Ovary (tissue), 9 donors: ENCODE data around the gene ZNF273. TPM values are rescaled to one million over a fixed set of nuclear protein-coding genes. Genes with fewer than 3 reads are reported as not detected.

Experiments
- DNase-seq, 5 donors: peaks; one replicate each; pipeline ENCODE4 v3.0.0-alpha.2; 2019 to 2020
- H3K27ac ChIP-seq, 2 donors: fragments of 200-600 bp; one replicate each; pipeline versions ENCODE4 v1.5.1 to v1.8.0; 2019 to 2022
- H3K27me3 ChIP-seq: fragments of 200-600 bp; one replicate; pipeline ENCODE4 v1.8.0; 2022
- H3K36me3 ChIP-seq: fragments of 200-600 bp; sonication (generic); one replicate; pipeline ENCODE4 v1.5.1; 2019
- H3K4me1 ChIP-seq: one replicate; pipeline ENCODE4 v1.8.1; 2013; ENCODE audit warnings: mild to moderate bottlenecking, moderate library complexity; ENCODE audit not compliant: insufficient read depth
- H3K4me3 ChIP-seq: fragments of 200-600 bp; sonication (generic); one replicate; pipeline ENCODE4 v1.5.1; 2017
- H3K9me3 ChIP-seq, 2 donors: fragments of 200-600 bp in 1 of 2; sonication (generic) in 1 of 2; one replicate each; pipeline versions ENCODE4 v1.5.1 to v1.8.1; 2013 to 2019; ENCODE audit warnings: mild to moderate bottlenecking in 1 of 2, moderate library complexity in 1 of 2
- CTCF ChIP-seq, 3 donors: fragments of 450-650 bp in 2 of 3; fragments of 200-600 bp in 1 of 3; IDR thresholded peaks; one replicate each; pipeline versions ENCODE4 v1.5.1 to v1.8.0; 2016 to 2022; ENCODE audit warnings: antibody characterized with exemption in 3 of 3, mild to moderate bottlenecking in 1 of 3
- EP300 ChIP-seq: sonication (generic); formaldehyde crosslinking; IDR thresholded peaks from one replicate; pipeline ENCODE4 v1.6.1; 2017; ENCODE audit warnings: antibody characterized with exemption
- POLR2A ChIP-seq: fragments of 450-650 bp; IDR thresholded peaks from one replicate; pipeline ENCODE4 v1.6.1; 2017; ENCODE audit warnings: antibody characterized with exemption, mild to moderate bottlenecking, moderate library complexity
- WGBS, 3 donors: extraction: QIAGEN DNeasy Blood & Tissue Kit in 1 of 3; methylation state at CpG; one replicate each; pipeline versions ENCODE4 v1.1.5 to v1.1.7; 2013 to 2017; 5-methylcytosine and 5-hydroxymethylcytosine counted together
- intact Hi-C, 4 donors: fragments of 100-400 bp; cut with DNase I; formaldehyde crosslinking; loops; one replicate each; pipeline versions ENCODE4 v1.11.0 to v1.15.1; 2022 to 2023
- polyA plus RNA-seq, 2 donors: library from polyadenylated mRNA; stranded (reverse); fragments of 200-250 nt in 1 of 2; fragments of 350-450 nt in 1 of 2; fragmentation: Illumina TruSeq in 1 of 2; extraction: RNeasy Lipid Tissue Mini Kit (QIAGEN cat#74804) in 1 of 2; gene quantifications; one replicate each; pipeline ENCODE4 v1.2.3, GENCODE V29; 2013 to 2014
- total RNA-seq, 7 donors: library from RNA; depleted of rRNA in 2 of 7; stranded (reverse); fragments of >200 nt in 2 of 7; fragmentation: NEBNext Ultra II Directional in 3 of 7; extraction: Animal tissue kit (Norgen Biotek cat#: 25700) in 3 of 7; gene quantifications; one replicate each; pipeline versions ENCODE4 v1.1.0 to v1.2.4, GENCODE V29; 2016 to 2023
- donor health status: DM: no; HTN: no; CAD: no; lungs with moderate emphysema.
- donor health status: DM: no; HTN: no; CAD: no.
- donor health status: Bipolar disorder and iron deficiency.
- donor health status: DM: yes; HTN: yes; CAD: no.
- donor health status: DM: no; HTN: no; CAD: no.
- donor health status: DM: yes; HTN: yes; CAD: no.

Gene ZNF273
- total and polyA plus RNA-seq, 9 donors = 4.4 to 13.0 (median 6.6) TPM

GRCh38 chr7:64863969-64864368 is 39.1 kb upstream of the ZNF273 start:
- DNase-seq = no peak
- WGBS, 3 donors = 73 to 81% (median 81%) methylated on average over 7 of the region's 7 CpGs
- Histone ChIP-seq H3K4me1 (peaks cover 1% of the 10 kb centered on the region), H3K36me3 (no peaks in the 10 kb centered on the region), H3K27me3 (no peaks in the 10 kb centered on the region), H3K4me3 (no peak overlapping the region), H3K27ac (no peak overlapping the region), H3K9me3 (no peaks in the 10 kb centered on the region)
- TF ChIP-seq EP300 = no peak
- no peak for TF ChIP-seq POLR2A
- TF ChIP-seq CTCF (IDR thresholded peaks at IDR 0.05) = no peak
- intact Hi-C loops = no loop called here

GRCh38 chr7:64867863-64868440 is 35.1 kb upstream of the ZNF273 start:
- intact Hi-C loops = no loop called here
- Histone ChIP-seq H3K36me3 (no peaks in the 10 kb centered on the region), H3K9me3 (no peaks in the 10 kb centered on the region), H3K27ac (no peak overlapping the region), H3K4me1 (peaks cover 1% of the 10 kb centered on the region), H3K4me3 (no peak overlapping the region), H3K27me3 (no peaks in the 10 kb centered on the region)
- TF ChIP-seq POLR2A (no peak), EP300 (no peak), CTCF (IDR thresholded peaks at IDR 0.05) (no peak)
- WGBS, 3 donors = 88 to 93% (median 90%) methylated on average over 18 of the region's 18 CpGs
- no peak for DNase-seq

GRCh38 chr7:64868499-64868898 is 34.6 kb upstream of the ZNF273 start:
- intact Hi-C loops = no loop called here
- no peak overlapping the region for H3K27ac ChIP-seq
- no peaks in the 10 kb centered on the region for H3K36me3 ChIP-seq
- DNase-seq = no peak
- H3K4me3 ChIP-seq = no peak overlapping the region
- peaks cover 1% of the 10 kb centered on the region for H3K4me1 ChIP-seq
- no peaks in the 10 kb centered on the region for H3K9me3 ChIP-seq
- 89 to 91% (median 91%) methylated on average over 11 of the region's 11 CpGs for WGBS, 3 donors
- TF ChIP-seq CTCF (IDR thresholded peaks at IDR 0.05) = no peak
- no peak for TF ChIP-seq EP300
- no peak for TF ChIP-seq POLR2A
- no peaks in the 10 kb centered on the region for H3K27me3 ChIP-seq

- no peaks in the 10 kb centered on the region for H3K9me3 ChIP-seq
- H3K27ac ChIP-seq = no peak overlapping the region
- DNase-seq = no peak
- no peaks in the 10 kb centered on the region for H3K4me1 ChIP-seq
- WGBS, 3 donors = 73 to 77% (median 76%) methylated on average over 8 of the region's 8 CpGs
- no peak for TF ChIP-seq CTCF (IDR thresholded peaks at IDR 0.05)
- H3K27me3 ChIP-seq = no peaks in the 10 kb centered on the region
- no peaks in the 10 kb centered on the region for H3K36me3 ChIP-seq
- no peak overlapping the region for H3K4me3 ChIP-seq
- intact Hi-C loops = no loop called here
These were observed 33.9 kb upstream of the ZNF273 start for GRCh38 chr7:64869121-64869725.
